GM21423 (cell line): ENCODE results near the gene MEX3C.

Experiments
- ATAC-seq: cut with Tn5 transposase; IDR thresholded peaks from one replicate; pipeline ENCODE4 v1.9.1; 2021; ENCODE audit warnings: mild to moderate bottlenecking, moderate library complexity; ENCODE audit not compliant: unreplicated experiment

MEX3C gene

DNA sequence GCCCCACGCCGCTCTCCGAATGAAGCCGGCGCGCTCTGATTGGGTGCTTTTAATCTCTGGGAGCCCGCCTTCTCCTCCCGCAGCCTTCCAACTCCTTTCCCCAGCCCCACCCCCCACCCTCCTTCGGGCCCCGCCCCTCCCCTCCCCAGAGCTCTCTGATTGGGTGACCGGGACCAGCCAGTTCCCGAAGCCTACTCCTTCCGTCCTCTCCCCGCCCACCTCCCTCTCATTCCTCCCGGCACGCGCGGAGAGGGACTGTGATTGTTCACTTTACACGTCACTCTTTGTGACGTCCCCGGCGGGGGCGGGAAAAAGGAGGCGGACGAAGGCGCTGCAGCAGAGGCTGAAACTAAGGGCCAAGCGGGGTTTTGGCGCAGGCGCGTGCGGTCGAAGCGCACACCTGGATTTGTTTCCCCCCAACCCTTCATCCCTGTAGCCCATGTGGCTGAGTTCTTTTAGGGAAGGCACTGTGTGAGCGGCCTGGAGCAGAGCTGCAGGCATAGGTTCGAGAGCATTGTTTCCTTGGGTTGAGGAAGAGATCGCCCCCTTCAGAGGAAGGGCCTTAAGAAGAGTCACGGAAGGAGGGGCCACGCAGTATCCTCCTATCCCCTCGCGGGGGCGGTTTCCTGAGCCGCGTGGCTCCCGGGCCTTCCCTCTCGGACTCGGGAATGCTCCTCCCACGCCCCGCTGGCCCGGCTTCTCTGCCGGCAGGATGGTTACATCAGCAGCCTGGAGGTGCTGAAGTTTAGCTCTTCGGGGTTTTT, at the start of gene MEX3C:
MEX3C (minus strand) TSS at position 21 of the 764 bp plus-strand sequence. CDS start 361 bp downstream, outside the sequence.
- ATAC-seq: peak; percentile 78

DNA sequence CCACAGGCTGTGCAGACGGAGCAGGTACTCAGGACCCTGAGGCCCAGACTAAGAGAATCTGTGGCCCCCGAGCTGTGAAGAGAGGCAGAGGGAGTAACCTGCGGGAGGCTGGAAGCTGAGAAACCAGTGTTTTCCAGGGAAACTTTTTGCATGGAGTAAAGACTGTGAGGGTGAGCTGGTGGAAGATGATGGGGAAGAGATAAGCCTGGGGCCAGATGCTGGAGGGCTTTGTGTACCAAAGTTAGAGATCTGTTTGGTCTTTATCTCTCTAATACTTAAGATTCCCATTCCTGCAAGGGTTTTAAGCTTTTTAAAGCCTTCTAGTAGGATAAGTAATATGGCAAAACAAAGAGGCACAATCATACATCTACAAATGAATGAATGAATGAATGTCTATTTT, 43.7 kb upstream of the MEX3C start:
- ATAC-seq: no peak

DNA sequence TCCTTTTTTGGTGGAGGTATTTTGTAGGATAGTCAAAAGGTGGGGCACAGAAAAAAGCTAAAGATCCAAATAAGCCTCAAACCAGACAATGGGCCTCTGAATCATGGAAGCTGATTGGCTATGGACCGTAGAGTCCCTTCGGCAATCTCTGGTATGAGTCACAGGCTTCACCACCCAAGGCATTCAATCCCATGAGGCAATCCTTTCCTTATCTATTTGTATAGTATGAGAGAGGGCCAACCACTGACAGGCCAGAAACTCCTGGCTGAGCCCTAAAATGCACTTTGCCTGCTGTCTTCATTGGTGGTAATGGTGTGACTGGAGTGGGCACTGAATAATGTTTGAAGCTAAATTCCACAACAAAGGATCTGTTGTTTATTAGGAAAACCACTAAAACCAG, 38.7 kb upstream of the MEX3C start:
- ATAC-seq: no peak

DNA sequence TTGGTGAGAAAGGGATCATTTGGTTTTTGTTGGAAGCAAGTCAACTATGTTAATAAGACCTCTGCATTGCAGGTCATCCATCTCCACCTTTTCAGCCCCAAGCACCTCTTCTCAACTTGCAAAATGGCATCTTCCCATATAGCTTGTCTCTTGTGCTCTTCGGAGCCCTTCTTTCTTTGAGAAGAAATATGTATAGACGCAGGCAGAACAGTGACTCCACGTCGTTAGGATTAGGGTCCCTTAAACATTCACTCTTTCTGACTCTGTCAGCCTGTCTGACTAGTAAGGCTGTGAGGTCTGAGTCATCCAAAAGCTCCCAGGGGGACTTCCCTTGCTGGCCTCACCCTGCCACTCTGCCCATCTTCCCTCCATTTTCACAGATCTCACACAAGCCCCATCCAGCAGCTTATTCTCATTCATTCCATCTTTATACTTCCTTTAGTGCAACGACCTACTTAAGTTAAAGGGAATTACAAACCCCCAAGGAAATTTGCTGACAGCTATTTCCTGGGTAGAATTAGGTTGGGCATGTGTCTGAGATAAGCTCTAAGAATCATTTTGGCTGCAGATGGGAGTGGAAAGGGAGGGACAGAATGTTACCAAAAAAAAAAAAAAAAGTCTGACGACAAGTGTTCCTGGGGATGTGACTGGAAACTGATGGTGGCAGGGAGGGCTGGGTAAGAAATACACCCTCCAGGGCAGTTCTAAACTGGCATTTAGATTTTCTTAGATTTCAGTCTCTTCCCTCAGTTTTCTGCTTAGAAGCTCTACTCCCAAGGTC, 37.7 kb upstream of the MEX3C start:
- ATAC-seq: peak; percentile 89

DNA sequence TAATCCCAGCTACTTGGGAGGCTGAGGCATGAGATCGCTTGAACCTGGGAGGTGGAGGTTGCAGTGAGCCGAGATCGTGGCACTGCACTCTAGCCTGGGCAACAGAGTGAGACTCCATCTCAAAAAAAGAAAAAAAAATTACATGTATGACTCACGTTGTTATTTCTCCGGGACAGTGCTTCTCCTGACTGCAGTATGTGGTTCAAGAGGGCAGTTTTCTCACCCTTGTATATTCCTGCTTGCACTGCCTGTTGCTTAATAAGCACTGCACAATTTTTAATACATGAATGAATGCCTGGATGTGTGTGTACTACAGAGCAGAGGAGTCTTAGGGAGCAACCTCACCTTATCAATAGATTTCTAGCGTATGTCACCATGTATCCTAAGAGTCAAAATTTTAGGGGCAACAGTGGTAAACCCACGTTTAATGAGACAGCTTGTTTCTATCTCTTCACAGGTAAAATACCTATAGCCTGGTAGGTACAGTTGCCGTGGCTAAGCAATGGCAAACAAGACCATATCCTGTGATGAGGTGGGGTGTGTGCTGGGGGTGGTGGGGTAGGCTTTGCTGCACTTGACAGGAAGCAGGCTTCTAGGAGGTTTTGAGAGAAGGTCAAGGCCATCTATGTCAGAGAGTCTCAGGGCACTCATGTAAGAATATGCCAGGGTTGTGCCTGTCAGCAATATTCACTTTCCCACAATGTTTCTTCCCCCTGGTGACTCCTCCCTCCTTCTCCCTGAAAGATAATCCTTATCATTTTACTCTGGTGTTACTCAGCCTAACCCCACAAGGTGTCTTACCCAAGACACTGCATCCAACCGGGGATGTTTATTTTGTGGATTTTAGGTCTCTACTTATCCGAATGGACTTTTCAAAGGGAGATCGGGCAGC, 36.9 kb upstream of the MEX3C start:
- no peak for ATAC-seq

DNA sequence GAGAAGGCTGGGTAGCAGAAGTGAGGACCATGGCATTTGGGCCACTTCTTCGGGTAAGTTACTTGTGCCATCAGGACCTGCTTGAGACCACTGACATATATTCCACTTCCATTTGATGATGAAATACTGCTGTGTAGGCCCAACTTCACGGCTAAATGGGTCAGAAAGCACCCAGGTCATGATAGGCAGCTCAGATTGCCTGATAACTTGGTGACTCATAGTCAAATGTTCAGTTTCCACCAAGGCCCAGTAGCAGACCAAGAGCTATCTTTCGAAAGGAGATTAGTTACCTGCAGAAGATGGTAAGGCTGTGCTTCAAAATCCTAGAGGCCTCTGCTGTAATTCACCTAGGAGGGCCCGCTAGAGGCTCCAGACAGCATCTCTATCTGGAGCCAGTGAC, 31.8 kb upstream of the MEX3C start:
- no peak for ATAC-seq

DNA sequence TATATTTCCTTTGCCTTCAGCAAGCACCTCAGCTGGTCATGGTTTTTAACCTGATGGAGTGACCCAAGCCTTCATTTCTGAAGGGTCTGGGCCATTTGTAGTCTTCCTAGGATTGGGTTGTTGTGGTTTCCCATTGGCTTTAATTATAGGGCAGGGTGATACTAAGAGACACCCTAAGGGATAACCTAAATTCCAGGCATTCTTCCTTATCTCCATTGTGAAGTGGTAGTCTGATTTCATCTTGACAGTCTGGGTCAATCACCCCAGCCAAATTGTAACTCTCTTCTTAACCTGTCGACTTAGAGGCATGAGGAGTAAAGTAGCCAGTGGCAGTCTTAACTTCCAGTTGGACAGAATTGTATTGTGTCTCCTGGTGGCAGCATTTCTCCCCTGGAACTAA, 30.2 kb upstream of the MEX3C start:
- no peak for ATAC-seq

DNA sequence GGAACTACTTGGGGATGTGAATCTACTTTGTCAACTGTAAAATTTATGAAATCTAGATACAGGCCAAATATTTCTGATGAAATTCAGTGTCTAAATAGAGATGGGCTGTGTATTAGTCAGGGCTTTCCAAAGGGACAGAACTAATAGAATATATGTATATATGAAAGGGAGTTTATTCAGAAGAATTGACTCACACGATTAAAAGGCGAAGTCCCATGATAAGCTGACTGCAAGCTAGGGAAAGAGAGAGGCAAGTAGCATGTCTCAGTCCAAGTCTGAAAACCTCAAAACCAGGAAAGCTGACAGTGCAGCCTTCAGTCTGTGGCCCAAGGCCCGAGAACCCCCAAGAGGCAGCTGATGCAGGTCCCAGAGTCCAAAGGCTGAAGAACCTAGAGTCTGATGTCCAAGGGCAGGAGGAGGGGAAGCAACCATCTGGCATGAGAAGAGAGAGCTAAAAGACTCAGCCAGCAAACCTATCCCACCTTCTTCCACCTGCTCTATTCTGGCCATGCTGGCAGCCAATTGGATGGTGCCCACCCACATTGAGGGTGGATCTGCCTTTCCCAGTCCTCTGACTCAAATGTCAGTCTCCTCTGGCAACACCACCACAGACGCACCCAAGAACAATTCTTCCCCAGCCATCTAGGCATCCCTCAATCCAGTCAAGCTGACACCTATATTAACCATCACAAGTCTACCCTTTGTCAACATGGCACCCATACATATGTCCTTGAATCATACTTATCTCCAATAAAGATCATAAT, 29.3 kb upstream of the MEX3C start:
- no peak for ATAC-seq

DNA sequence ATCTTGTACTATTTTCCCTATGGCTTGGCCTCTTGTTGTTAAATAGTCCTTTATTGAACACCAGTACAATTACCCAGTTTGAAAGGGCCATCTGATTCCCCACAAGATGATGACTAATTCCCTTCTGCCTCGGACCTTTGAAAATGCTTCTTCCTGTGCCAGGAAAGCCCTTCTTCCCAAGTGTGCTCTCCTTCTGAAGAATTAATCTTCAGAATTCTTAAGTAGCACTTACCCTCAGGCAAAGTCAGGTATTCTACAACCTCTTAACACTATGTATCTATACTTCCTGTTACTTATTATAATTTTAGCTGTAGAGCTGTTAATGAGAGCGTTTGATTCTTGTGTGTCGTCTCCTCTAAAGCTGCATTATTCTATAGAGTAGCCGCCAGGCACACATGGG, 28.6 kb upstream of the MEX3C start:
- ATAC-seq: no peak

DNA sequence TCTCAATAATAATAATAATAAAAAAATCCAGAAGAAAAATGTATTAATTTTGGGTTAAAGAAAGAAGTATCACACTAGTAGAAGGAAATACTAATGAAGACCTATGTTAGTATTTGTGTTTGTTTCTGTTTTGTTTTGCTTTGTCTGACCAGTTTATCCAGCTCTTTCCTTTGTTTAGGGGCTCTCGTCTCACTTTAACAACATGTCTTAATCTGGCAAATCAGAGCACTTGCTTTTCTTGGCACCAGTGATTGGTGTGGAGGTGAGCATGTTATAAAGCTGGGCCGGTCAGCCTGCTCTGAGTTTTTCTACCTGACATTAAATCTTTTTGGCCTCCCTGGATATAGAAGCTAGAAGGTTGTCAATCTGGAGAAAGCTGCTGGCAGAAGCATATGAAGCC, 15.1 kb upstream of the MEX3C start:
- no peak for ATAC-seq

DNA sequence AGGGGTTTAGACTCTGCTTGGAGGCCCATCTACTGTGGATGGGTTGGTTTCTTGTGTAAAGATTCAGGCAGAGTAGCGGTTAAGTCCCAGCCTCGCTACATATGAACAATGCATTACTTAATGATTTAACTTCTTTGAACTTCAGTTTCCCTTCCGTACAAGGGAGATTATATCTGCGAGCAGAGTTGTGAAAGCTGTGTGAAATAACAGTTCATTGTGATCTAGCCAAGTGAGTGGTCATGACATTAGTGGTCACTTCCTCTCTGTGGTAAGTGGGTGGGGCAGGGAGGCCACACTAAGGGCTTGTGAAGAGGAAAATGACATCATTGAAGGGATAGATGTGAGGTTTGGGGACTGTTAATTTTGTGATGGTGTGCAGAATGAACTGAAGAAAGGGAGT, 14.1 kb upstream of the MEX3C start:
- peak; percentile 98 for ATAC-seq

DNA sequence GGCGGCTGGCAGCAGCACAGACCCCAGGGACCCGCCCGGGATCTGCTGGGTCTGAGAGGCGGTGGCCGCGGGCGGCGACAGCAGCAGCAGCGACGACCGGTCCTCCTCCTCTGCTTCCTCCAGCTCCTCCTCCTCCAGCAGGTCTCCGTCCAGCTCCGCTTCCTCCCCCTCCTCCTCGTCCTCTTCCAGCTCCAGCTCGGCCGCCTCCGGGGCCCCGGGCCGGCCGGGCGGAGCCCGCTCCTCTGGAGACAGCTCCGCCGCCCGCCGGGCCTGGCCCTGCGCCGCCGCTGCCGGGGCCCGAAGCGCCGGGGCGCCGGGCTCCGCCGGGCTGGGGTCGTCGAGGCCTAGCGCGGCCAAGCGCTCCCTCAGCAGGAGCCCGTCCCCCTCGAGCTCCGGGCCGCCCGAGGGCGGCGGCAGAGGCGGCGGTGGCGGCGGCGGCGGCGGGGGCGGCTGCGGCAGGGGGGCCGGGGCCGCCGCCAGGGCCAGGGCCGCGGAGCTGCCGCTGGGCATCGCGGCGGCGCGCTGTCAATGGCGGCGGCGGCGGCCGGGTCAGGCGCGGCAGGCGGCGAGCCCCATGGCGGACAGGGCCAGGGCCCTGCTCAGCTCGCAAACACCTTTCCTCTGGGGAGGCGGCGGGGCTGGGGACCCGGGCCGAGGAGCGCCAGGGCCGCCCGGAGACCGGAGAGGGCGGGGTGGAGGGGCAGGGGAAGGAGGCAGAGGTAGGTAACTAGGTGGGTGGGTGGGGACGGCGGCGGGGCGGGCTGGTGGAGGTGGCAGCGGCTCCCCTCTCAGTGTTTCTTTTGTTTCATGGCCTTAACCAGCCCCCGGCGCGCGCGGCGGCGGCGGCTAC, 445 bp downstream of the MEX3C start:
- peak; percentile 9 for ATAC-seq

DNA sequence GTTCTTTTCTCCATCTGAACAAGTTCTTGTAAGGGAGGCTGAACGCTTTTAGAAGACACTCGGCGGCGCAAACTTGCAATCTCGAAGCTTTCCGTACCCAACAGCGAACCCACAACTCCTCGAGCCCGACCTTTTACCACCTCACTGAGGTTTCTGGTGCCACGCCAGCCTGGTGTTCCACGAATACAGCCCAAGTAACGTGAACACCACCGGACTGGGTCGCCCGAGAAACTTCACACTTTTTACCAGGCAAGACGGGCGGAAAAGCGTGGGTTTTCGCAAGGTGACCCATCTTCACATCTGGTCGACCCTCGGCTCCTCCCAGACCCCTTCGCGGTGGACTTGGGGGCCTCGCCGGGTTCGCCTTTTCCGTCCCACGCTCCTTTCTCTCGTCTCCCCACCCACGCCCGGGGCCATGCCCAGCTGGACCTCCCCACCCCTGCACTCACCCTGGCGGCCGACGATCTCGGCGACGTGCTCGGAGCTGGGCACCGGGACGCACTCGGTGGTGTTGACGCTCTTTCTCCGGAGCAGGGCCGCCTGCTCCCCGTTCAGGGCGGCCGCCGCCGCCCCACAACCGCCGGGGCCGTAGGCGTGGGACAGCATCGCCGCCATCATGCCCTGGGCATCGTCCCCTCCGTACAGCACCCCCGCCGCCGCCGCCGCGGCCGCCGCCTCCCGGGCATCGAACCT, 1.2 kb downstream of the MEX3C start:
- ATAC-seq: peak; percentile 0

DNA sequence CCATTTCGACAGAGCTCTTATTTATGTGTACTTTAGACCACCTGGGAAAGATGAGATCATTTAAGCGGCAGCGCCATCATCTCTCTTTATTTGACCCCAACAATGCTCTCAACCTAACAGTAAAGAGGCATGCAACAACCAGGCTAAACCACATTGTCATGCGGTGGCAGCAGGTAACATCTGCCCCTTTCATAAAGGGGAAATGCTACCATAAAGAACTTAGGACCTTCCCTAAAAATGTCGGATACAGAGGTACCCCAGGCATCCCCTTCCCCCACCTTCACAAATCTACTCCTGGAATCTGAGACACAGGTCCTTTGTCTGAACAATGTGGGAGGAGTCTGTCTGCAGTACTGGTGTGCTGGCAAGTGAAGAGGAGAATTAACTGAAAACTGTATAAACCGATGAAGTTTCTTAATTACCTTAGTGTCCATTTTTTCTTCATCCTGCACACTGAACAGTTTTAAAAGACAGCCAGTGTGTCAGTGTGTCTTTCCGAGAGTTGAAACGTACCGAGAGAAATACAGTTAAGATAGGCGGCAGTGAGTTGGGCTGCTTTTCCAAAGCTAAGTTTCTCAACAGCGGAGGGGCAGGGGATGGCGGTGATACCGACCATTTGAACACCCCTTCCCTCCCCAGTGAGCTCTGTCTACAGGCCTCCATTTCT, 1.9 kb downstream of the MEX3C start:
- ATAC-seq: no peak

DNA sequence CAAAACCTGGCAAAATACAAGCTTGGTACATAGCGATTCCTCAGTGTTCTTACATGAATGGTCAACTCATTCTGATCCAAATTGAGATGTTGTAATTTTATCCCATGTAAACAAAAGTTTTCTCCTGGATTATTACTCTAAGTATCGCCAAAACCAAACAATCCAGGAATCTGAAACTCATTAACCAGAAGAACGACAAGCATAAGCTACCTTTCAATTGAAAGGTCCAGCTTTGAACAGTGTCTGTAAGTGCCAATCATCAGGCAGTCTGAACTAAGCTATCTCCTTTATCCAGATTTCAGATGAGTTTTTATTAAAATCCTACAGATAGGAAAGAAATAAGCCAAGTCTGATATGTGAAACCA, 2.4 kb downstream of the MEX3C start:
- ATAC-seq: no peak

DNA sequence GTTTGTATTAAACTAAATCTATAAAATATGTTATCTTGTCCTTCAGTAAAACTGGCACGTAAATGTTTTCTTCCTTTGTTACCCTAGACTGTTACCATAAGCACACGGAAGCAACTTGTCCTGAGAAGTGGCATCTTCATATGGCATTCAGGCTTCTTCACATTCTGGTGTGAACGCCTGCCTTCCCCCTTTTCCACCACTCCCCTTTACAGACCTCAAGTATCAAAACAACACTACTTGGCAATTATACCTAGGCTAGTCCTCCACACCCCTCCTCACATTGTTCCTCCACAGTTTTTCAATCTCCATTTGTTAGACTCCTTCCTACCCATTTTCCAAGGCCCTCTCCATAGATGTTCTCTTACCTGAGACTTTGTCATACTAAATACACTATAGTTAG, 2.9 kb downstream of the MEX3C start:
- no peak for ATAC-seq

DNA sequence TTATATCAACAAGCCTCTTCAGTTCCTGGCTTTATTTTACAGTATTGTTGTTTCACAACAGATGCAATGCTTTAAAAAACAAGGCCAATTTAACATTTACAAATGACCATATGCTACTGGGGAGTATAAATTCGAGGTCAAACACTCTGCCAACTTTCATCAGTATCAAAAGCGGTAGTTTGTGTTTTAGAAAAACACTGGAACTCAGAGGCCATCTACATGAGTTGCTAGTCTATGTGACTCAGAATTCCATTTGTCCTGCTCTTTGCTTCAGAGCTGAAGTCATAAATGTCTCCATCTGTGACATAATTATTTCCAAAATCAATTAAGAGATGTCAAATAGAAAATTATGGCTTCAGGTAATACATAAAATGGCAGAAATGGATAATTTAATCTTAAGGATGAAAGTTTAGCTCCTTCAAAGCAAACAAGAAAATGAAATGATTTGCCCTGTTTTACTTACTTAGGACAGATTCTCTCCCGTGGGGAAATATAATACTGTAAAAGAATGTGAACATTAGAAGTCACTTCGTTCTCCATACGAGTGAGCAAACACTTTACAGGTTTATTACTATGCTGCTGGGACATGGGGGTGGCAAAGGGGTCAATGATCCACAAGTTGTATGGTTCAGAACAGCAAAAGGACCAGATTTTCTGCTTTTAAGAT, 3.7 kb downstream of the MEX3C start:
- ATAC-seq: no peak

DNA sequence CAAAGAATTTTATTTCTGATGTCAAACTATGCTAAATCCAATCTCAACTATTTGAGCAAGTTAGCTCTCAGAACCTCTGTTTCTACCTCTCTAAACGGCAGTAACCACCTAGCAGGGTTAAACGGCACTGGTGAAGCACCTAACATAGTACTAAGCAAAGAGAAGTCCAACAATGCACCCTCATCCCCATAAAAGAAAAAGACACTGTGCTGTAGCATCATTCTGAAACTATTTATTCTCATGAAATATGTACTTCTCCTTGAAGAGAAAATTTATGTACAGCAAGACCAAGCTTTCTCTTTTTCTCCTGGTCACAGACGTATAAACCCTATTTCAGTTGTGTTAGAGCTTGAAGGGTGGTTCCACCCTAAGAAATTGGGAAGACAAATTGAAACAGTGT, 4.8 kb downstream of the MEX3C start:
- ATAC-seq: no peak
